ENCODE measurements around the gene PSMB7. TPM values are rescaled to one million over a fixed set of nuclear protein-coding genes. Genes with fewer than 3 reads are reported as not detected.

The PSMB7 gene
- total and polyA plus RNA-seq, 2 of the 4 experiments (the other 2 are of a cell fraction) = 340 to 430 TPM

- Histone ChIP-seq H3K79me1 (ENCODE audit: low read depth in 1 of 2, low read length in 2 of 2) (peaks cover 58 to 87% of the 10 kb centered on the region in 2 experiments), H2BK20ac (ENCODE audit: low read depth, low read length) (no peak overlapping the region), H3K27me3 (ENCODE audit: control insufficient read depth, insufficient read depth, low read length) (no peaks in the 10 kb centered on the region), H2BK5ac (ENCODE audit: low read depth, low read length, poor library complexity, severe bottlenecking) (no peak overlapping the region), H2BK15ac (ENCODE audit: low read depth, low read length) (no peak overlapping the region), H3K4ac (ENCODE audit: low read depth, low read length) (no peak overlapping the region), H3K4me3 (ENCODE audit: insufficient read depth, low read depth, low read length) (no peak overlapping the region), H2AFZ (replicated peaks; ENCODE audit: low read length, poor library complexity) (no peak overlapping the region), H4K5ac (ENCODE audit: low read depth, low read length) (no peak overlapping the region), H4K20me1 (ENCODE audit: insufficient read depth, low read length) (peaks cover 46% of the 10 kb centered on the region), H3K14ac (replicated peaks; ENCODE audit: low read depth, low read length) (no peak overlapping the region), H3K9ac (ENCODE audit: low read depth, low read length) (no peak overlapping the region), H3K4me2 (ENCODE audit: low read depth, low read length) (no peak overlapping the region), H3K56ac (ENCODE audit: extremely low read depth, insufficient read depth, low read length) (no peak overlapping the region), H3K9me1 (ENCODE audit: insufficient read depth, low read length) (peaks cover 7% of the 10 kb centered on the region), H3K4me1 (ENCODE audit: control insufficient read depth, insufficient read depth, low read length) (peaks cover 7% of the 10 kb centered on the region), H3K23ac (ENCODE audit: low read depth, low read length) (no peak overlapping the region), H2AK9ac (replicated peaks; ENCODE audit: low read depth, low read length, poor library complexity) (no peak overlapping the region), H3K36me3 (ENCODE audit: control insufficient read depth, insufficient read depth, low read length) (peaks cover 19% of the 10 kb centered on the region), H4K8ac (ENCODE audit: low read depth in 2 of 2, low read length in 2 of 2) (no peak overlapping the region), H2BK120ac (ENCODE audit: low read depth, low read length) (no peak overlapping the region), H3K9me3 (ENCODE audit: control insufficient read depth, insufficient read depth, low read length) (no peaks in the 10 kb centered on the region), H3K18ac (ENCODE audit: low read depth, low read length) (no peak overlapping the region), H4K91ac (ENCODE audit: insufficient read depth, low read depth, low read length) (no peak overlapping the region), H2AK5ac (ENCODE audit: low read depth, low read length) (no peak overlapping the region), H3K27ac (ENCODE audit: insufficient read depth, low read length) (no peak overlapping the region)
- no peak for DNase-seq
- no peak for ATAC-seq (ENCODE audit: low read depth)
- intact Hi-C loops (cut with micrococcal nuclease) = no loop called here
- BruUV-seq (replicated peaks) = no TSS peak
- dilution Hi-C loops (cut with HindIII; ENCODE audit: low sequenced_read_pairs, unreplicated experiment) = no loop called here
- ChIA-PET CTCF (interaction anchor here (0.5 to 1.1 kb wide), 2 partner anchors 14 to 39 kb away, joined by 3 read pairs; no protein-coding TSS in a partner anchor), POLR2A (ENCODE audit: unreplicated experiment) (interaction anchor here (0.7 kb wide), 1 partner anchor 735 kb away, joined by 3 read pairs; no protein-coding TSS in a partner anchor)
- WGBS, 2 experiments (ENCODE audit: extremely low coverage in 2 of 2, insufficient read length in 1 of 2) = no CpG with 5 or more reads among the region's 1 CpG
- TF ChIP-seq POLR2A (IDR thresholded peaks at IDR 0.05; ENCODE audit: low read depth, low read length) = no peak
- no peak for TF ChIP-seq RCOR1 (IDR thresholded peaks at IDR 0.05; ENCODE audit: insufficient replicate concordance, low read length)
- TF ChIP-seq MAFK (IDR thresholded peaks at IDR 0.05; ENCODE audit: low read depth, low read length) = no peak
- TF ChIP-seq CHD1 (IDR thresholded peaks at IDR 0.05; ENCODE audit: low read depth, low read length) = no peak
- no peak for TF ChIP-seq ELK1 (IDR thresholded peaks at IDR 0.05; ENCODE audit: borderline replicate concordance, low read depth, low read length)
- no peak for TF ChIP-seq NFE2L2 (IDR thresholded peaks at IDR 0.05; ENCODE audit: low read depth, low read length)
- in situ Hi-C loops (cut with MboI; ENCODE audit: low sequenced_read_pairs) = no loop called here
Measured at GRCh38 chr9:124376329-124376728, 38.9 kb downstream of the PSMB7 start.
